SH-SY5Y (cell line): ENCODE data around the gene SPATS2.

Experiments
- GATA2 ChIP-seq: IDR thresholded peaks from 2 replicates; pipeline ENCODE4 v1.6.1; 2011; ENCODE audit warnings: mild to moderate bottlenecking, low read depth, low read length
- GATA3 ChIP-seq: IDR thresholded peaks from 2 replicates; pipeline ENCODE4 v1.6.1; 2011; ENCODE audit warnings: low read depth, mild to moderate bottlenecking, low read length, moderate library complexity

DNA sequence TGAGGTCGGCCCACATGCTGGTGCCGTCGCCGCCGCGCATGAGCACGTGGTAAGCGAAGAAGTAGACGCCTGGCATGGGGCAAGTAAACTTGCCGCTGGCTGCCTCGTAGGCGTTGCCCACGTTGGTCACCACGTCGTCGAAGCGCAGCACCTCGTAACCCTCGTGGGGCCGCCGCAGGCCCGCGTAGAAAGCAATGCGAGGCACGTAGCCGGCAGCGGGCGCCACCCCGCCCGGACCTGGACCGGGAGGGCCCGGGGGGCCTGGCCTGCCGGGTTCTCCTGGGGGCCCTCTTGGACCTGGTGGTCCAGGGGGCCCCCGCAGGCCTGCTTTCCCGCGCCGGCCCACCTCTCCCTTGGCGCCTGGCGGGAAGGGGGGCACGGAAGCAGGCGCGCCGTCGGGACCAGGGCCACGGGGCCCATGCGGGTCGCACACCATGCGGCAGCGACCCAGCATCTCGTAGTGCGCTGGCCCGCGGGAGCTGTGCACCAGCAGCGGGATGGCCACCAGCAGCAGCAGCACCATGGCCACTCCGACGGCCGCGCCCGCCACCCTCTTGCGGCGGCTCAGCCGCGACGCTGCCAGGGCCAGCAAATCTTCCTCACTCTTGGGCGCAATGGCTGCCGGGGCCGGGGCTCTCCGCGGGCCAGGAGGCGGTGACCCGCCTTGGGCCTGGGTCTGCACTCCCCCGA, 31.2 kb upstream of the SPATS2 start:
- TF ChIP-seq GATA3 (no peak), GATA2 (no peak)
